Measurements from ENCODE around the gene BCKDHB.

DNA sequence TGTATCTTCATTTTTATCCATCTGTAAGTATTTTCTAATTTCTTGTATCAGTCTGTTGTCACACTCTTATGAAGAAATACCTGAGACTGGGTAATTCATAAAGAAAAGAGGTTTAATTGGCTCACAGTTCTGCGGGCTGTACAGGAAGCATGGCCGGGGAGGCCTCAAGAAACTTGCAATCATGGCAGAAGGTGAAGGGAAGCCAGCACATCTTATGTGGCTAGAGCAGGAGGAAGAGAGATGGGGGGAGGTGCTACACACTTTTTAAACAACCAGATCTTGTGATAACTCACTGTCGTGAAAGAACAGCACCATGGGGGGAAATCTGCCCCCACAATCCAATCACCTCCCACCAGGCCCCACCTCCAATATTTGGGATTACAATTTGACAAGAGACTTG is 10.9 kb upstream of the BCKDHB start:
- TF ChIP-seq, protein P1, sequence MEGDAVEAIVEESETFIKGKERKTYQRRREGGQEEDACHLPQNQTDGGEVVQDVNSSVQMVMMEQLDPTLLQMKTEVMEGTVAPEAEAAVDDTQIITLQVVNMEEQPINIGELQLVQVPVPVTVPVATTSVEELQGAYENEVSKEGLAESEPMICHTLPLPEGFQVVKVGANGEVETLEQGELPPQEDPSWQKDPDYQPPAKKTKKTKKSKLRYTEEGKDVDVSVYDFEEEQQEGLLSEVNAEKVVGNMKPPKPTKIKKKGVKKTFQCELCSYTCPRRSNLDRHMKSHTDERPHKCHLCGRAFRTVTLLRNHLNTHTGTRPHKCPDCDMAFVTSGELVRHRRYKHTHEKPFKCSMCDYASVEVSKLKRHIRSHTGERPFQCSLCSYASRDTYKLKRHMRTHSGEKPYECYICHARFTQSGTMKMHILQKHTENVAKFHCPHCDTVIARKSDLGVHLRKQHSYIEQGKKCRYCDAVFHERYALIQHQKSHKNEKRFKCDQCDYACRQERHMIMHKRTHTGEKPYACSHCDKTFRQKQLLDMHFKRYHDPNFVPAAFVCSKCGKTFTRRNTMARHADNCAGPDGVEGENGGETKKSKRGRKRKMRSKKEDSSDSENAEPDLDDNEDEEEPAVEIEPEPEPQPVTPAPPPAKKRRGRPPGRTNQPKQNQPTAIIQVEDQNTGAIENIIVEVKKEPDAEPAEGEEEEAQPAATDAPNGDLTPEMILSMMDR (IDR thresholded peaks at IDR 0.05): no peak
- TF ChIP-seq POLR2A (IDR thresholded peaks at IDR 0.05) (no peak), EP300 (IDR thresholded peaks at IDR 0.05) (no peak)

All from stomach (tissue), 4 donors.